GM21717 (cell line): ENCODE measurements around the gene NTNG1.
"Not testable (repeated sequence)": the region's sequence is repeated elsewhere in the genome, so short reads cannot be mapped to it uniquely, and the experiment has no call there.

Experiments used
- ATAC-seq: cut with Tn5 transposase; IDR thresholded peaks from one replicate; pipeline ENCODE4 v1.9.1; 2021; ENCODE audit warnings: mild to moderate bottlenecking, moderate library complexity; ENCODE audit not compliant: unreplicated experiment

The NTNG1 gene

DNA sequence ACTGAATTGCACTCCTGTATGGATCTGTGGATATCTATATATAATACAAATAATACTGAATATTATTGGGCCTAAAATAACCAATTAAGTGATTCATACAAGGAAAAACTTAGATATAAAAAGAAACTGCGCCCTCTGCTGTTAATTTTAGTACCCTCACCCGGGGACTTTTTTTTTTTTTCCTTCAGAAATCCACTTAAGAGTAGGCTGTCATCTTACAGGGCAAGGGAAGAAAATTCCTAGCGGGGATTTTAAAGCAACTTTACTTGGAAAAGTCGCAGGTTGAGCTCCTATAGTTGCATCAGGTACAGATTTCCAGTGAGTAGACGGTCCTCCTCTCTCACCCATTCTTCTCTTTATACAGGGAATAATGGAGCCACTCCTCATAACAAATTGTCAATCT is 1.3 kb downstream of the NTNG1 start:
- ATAC-seq, result no peak

- no peak for ATAC-seq
These were observed 1.8 kb downstream of the NTNG1 start for GRCh38 chr1:107142666-107143065.

DNA sequence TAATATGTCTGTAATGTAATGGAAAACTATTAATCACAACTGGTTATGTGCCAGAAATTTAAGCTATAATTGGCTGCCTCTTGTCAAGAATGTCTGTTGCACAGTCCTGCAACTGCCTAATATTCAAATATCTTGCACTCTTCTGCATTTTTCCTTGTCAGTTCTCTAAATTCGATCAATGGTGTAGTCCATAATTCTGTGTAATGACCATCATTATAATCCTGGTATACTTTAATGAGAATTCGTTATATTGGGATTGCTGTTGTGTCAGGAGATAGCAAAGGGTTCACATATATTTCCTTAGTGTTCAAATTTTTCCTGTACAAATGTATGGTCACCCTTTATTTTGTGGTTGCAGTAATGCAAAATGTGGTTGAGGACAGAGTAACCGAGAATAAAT is 4.8 kb downstream of the NTNG1 start:
- no peak for ATAC-seq

DNA sequence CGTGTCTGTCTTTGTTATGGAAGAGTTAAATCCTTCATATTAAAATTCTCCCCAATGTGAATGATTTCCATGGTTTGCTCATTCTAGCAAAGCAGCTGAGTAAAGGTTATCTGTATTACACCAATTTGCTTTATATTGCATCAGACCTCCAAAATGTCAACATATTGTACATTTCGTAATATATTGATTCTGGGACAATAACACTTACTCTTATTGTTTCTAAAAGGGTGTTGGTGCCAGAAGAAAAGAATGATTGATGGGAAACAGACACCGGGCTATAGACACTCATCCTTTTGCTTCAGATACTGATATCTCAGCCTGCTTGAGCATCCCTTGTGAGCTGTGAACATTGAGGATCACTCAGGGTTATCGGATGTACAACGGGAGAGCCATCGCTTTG is 7.0 kb downstream of the NTNG1 start:
- ATAC-seq, result no peak

DNA sequence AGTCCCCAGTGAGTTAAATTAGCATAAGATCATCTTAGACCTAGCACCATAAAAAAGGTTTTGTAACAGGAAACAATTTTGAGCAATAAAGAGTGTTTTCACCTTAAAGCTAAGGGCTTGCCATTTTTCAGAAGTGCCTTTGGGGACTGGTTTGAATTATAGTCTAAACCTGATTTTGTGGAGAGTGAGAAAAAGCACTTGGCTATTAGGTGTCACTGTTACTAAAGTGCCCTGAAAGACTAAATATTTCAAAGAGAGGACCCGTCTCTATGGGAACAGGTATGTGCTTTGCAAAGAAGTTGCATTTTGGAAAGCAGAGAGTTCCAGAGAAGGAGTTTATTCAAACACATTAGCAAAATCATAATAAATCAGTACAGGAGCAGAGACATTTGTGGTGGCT is 9.1 kb downstream of the NTNG1 start:
- no peak for ATAC-seq

GRCh38 chr1:107151295-107151694 is 10.5 kb downstream of the NTNG1 start:
- no peak for ATAC-seq

GRCh38 chr1:107152395-107152794 is 11.6 kb downstream of the NTNG1 start:
- no peak for ATAC-seq

GRCh38 chr1:107153014-107153413 is 12.2 kb downstream of the NTNG1 start:
- ATAC-seq, result no peak

DNA sequence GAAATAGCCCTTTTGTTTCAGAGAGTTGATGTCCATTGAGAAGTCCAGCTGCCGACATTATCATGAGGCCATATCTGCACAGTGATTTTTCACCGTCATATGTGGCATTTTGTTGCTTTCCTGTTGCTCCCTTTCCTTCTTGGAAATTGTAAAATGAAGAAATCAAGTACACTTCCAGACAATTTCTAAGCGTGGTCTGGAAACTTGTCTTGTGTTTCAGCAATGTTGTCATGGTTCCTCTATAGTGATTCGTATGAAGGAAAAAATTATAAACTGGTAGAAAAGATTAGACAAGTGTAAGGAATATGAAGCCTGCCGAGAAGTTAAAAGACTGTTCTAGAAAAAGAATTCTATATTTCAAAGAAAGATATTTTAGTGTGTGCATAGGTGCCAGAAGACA is 17.7 kb downstream of the NTNG1 start:
- ATAC-seq, result no peak

DNA sequence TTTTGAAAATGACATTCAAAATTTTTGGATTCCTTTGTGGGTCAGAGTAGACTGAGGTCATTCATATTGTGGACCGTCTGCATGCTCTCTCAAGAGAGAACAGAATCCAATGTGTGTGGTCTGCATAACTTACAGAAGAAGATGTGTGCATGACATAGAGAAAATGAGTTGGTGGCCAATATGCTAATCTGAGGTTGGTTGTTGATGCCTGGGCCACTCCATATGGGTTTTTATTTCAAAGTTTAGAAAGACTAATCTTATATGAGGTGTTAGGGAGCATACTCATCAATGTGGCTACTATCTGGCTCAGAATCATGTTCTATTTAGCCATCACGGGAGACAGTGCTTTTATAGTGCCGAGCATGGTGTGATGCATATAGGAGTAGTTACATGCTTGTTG is 18.2 kb downstream of the NTNG1 start:
- ATAC-seq, result no peak

GRCh38 chr1:107162745-107163144 is 21.9 kb downstream of the NTNG1 start:
- no peak for ATAC-seq

GRCh38 chr1:107164901-107165300 is 24.1 kb downstream of the NTNG1 start:
- not testable (repeated sequence) for ATAC-seq

GRCh38 chr1:107169615-107170014 is 28.8 kb downstream of the NTNG1 start:
- ATAC-seq, result no peak

DNA sequence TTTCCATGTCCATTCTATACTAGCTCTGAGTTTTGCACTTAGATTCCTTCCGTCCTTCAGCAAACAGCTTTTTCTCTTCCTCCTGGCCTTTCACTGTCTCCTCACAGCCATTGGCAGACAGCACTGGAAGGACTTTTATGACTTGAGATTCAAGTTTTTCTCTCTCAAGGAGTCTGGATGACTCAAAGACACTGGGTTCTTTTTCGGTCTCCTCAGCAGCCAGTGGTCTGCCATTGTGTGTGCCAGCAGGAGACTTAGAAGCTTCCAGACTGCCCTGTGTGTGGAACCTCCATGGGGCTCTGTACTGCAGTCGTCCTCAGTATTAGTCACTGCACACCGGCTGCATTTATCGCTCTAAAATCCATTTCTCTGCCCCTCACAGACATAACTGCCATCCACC is 30.5 kb downstream of the NTNG1 start:
- ATAC-seq, result no peak

GRCh38 chr1:107172450-107173170 is 31.8 kb downstream of the NTNG1 start:
- ATAC-seq, result no peak

DNA sequence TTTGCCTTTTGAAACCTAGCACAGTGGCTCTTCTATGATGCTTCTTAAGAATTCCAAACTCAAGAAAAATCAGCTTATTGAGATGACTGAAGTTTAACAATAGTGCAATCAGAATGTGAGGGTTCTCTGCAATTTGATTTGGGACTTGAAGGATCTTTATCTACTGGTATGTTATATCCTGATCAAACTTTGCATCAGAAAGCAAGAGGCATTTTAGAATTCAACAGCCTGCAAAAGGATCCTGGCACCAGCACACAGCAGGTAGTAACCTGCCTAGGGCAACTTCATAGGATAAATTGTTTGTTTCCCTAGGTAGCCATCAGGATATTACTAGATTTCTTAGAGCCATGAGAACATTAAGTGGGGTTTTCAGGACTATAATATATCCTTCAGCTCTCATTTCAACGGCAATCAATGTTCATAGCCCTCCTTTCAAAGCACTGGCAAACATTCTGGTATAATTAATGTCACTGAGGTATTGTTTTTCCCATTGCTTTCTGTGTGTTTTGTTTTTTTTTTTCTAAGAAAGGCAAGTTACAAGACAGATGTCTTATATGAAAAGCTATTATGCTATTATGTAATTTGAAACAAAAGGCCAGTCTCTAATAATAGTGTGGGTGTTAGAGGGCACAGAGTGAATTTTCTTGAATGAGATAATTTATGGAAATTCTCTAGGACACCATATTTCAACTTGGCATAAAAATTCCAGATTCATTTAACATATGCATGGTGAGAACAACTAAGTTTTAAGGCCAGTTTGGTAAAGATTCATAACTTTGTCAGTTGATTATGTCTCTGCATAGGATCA is 34.5 kb downstream of the NTNG1 start:
- ATAC-seq, result no peak

DNA sequence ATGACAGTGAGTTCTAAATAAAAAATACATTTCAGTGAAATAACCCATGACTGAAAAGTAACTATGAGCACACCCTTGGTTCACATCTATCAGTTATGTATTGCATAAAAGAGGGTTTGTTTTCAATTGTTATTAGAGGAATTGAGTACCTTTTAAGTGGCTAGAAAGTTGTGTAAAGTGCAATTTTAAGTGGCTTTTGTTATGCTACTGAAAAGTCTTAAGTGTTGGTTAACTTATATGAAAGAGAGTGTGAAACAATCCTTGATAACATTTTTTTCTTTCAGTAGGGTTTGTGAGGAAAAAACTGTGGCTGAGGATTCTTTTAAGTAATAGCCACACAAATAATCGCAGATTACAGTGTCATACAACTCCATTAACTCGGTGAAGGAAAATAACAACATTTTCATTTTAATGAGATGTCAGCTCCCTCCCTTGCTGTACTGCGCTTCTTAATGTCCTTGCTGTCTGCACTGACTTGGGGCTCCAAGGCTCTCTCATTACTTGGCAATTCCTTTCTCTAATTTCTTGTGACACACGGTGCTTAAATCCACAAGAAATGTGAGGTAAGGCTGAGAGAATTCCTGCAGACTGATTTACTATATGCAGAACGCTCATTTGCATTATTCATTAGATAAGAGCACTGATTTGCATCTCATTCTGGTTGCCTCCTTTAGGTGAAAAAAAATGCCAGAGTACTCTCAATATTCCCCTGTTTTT is 40.6 kb downstream of the NTNG1 start:
- no peak for ATAC-seq

GRCh38 chr1:107183011-107183410 is 42.2 kb downstream of the NTNG1 start:
- ATAC-seq, result no peak

DNA sequence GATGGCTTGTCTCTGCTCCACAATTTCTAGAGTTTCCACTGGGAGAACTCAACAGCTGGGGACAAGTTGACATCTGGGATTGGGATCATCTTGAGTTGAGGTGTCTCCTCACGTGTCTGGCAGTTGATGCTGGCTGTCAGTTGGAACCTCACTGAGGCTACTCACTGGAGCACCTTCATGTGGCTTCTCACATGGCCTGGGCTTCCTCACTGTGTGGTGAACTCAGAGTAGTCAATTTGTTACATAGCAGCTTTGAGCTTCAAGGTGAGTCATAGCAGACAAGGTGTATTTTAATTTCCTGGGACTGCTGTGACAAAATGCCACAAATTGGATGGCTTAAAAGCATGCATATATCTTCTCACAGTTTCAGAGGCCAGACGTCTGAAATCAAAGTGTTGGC is 44.0 kb downstream of the NTNG1 start:
- no peak for ATAC-seq

DNA sequence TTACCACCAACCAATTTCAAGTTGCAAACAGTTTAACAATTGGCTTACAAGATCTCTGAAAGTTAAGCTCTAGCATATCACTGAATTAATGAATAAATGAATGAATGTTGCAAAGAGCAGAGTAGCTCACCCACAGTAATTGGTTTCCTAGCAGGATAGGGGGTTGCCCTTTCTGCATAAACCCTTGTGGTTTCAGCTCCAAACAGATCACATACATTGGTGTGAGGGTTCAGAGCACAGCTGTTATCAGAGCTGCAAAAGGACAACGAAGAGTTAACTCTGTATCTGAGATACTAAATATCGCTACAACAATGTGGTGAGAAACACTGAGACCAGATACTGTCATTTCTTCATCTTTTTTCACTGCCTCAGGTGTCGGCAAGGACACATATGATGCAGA is 46.6 kb downstream of the NTNG1 start:
- ATAC-seq, result no peak

DNA sequence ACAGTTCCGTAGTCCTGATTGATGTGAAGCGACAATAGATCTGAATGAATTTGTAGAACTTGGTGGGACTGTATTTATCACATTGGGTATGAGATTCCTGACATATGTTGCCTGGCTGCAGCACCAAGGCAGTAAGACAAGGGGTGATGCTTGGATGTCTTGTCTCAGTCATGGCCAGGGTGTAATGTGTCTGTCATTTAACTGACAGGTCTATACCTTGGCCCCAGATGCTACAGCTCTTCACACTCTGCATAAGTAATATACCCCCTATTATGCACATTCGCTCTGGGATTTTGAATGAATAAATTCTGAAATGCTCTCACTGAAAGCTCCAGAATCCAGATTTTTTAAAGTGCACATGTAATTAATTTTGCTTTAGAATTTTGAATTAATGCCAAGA is 47.3 kb downstream of the NTNG1 start:
- no peak for ATAC-seq

DNA sequence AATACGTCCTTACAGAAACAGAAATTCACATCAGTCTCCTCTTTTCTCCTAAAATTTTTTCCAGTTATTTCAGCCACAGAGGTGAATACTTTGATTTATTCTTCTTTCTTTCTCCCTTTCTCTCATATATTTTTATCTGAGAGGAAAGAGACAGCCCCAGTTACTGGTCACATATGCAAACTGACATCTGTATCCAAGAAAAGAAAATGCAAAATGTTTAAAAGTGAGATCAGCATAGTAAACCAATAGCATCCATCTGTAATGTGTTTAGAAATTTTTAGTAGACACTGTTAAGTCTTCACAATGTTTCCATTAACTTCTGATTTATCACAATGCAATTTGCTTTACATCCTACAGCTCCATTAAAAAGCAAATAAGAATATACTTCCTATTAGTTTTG is 53.5 kb downstream of the NTNG1 start:
- no peak for ATAC-seq
